ENCODE results near the gene ASCC3.

- TF ChIP-seq POLR2A (IDR thresholded peaks at IDR 0.05; ENCODE audit: low read depth, low read length) (no peak), CTCF (conservative IDR thresholded peaks at IDR 0.05; ENCODE audit: low read depth, low read length) (no peak)
These were observed 32.5 kb upstream of the ASCC3 start for GRCh38 chr6:100913400-100914276.
